Type B pancreatic cell (in vitro differentiated cells): Measurements from ENCODE around the gene ATP5ME. TPM values are rescaled to one million over a fixed set of nuclear protein-coding genes. Genes with fewer than 3 reads are reported as not detected.

Source experiments
- DNase-seq: peaks from one replicate; pipeline ENCODE4 v3.0.0; 2021; ENCODE audit warnings: mixed read lengths; ENCODE audit not compliant: unreplicated experiment; ENCODE audit errors: extremely low spot score
- H3K27ac Mint-ChIP-seq: 2 replicates; pipeline ENCODE4 v1.8.0; 2021; ENCODE audit warnings: mild to moderate bottlenecking, mixed read lengths
- H3K27me3 Mint-ChIP-seq: 2 replicates; pipeline ENCODE4 v1.8.0; 2021; ENCODE audit warnings: mixed read lengths
- H3K36me3 Mint-ChIP-seq: 2 replicates; pipeline ENCODE4 v1.8.0; 2021; ENCODE audit warnings: mixed read lengths
- H3K4me1 Mint-ChIP-seq: one replicate; pipeline ENCODE4 v1.8.0; 2021; ENCODE audit warnings: mixed read lengths; ENCODE audit not compliant: unreplicated experiment
- H3K4me3 Mint-ChIP-seq: 2 replicates; pipeline ENCODE4 v1.8.0; 2021; ENCODE audit warnings: mild to moderate bottlenecking, mixed read lengths
- H3K9me3 Mint-ChIP-seq: 2 replicates; pipeline ENCODE4 v1.8.0; 2021; ENCODE audit warnings: mixed read lengths
- CTCF ChIP-seq: fragments of 200-600 bp; sonication (generic); conservative IDR thresholded peaks from 2 replicates; pipeline ENCODE4 v1.5.0; 2021; ENCODE audit warnings: antibody characterized with exemption, mild to moderate bottlenecking
- total RNA-seq: library from RNA; stranded (reverse); gene quantifications from 2 replicates; pipeline ENCODE4 v1.2.1, GENCODE V29; 2021; ENCODE audit warnings: low replicate concordance

The ATP5ME gene
- total RNA-seq, 1 donor from 2014 or later: 285 TPM

- DNase-seq: no peak
- H3K27ac Mint-ChIP-seq: no peak overlapping the region
- H3K4me3 Mint-ChIP-seq: no peak overlapping the region
- H3K27me3 Mint-ChIP-seq: no peaks in the 10 kb centered on the region
- no peaks in the 10 kb centered on the region for H3K4me1 Mint-ChIP-seq
- TF ChIP-seq CTCF: no peak
- H3K36me3 Mint-ChIP-seq: peaks cover 4% of the 10 kb centered on the region
- no peaks in the 10 kb centered on the region for H3K9me3 Mint-ChIP-seq
Measured at GRCh38 chr4:667545-667925, 6.5 kb downstream of the ATP5ME start.

DNA sequence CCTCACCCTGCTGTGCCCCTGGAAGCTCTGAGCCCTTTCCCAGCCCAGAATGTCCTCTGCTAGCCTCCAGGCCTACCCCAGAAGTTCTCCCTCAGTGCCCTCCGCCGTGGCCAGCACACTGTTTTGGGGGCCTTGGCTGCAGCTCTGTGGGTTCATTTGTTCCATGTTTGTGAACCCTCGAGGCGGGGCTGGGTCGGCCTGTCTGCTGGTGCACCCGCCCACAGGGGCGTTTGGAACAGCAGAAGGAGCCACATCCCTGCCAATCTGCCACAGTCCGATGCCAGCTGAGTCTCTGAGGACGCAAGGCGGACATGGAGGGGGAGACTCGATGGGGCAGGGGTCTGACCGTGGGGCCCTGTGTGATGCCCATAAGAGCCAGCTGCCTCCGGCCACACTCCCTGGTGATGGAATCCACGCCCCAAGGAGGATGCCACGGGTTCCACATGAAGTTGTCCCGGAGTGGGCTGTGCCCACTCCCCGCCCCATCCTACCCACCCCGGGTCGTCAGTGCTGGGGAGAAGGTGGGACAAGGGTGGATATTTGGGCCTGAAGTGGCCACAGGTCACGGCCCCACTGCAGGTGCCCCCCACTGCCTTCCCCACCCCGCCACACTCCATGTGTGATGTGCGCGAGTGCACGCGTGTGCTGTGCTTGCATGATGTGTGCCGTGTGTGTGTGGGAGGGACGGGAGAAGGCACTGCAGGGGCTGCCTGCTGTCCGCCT is 7.1 kb downstream of the ATP5ME start:
- Mint-ChIP-seq H3K9me3 (no peaks in the 10 kb centered on the region), H3K27ac (no peak overlapping the region)
- TF ChIP-seq CTCF: no peak

GRCh38 chr4:666436-666810 is 7.7 kb downstream of the ATP5ME start:
- no peak for TF ChIP-seq CTCF
- Mint-ChIP-seq H3K4me3 (no peak overlapping the region), H3K9me3 (no peaks in the 10 kb centered on the region), H3K27ac (no peak overlapping the region), H3K4me1 (no peaks in the 10 kb centered on the region), H3K36me3 (peaks cover 4% of the 10 kb centered on the region), H3K27me3 (no peaks in the 10 kb centered on the region)
- no peak for DNase-seq

More for the DNA sequence above, 7.1 kb downstream of the ATP5ME start:
- no peaks in the 10 kb centered on the region for H3K4me1 Mint-ChIP-seq
- no peak for DNase-seq
- peaks cover 4% of the 10 kb centered on the region for H3K36me3 Mint-ChIP-seq
- H3K27me3 Mint-ChIP-seq: no peaks in the 10 kb centered on the region
- no peak overlapping the region for H3K4me3 Mint-ChIP-seq

- Mint-ChIP-seq H3K9me3 (no peaks in the 10 kb centered on the region), H3K36me3 (peaks cover 4% of the 10 kb centered on the region), H3K4me3 (no peak overlapping the region), H3K27me3 (no peaks in the 10 kb centered on the region), H3K4me1 (no peaks in the 10 kb centered on the region), H3K27ac (no peak overlapping the region)
- no peak for DNase-seq
- no peak for TF ChIP-seq CTCF
Measured at GRCh38 chr4:665751-666435, 8.2 kb downstream of the ATP5ME start.

- Mint-ChIP-seq H3K4me3 (peak overlapping the region; percentile 11), H3K36me3 (no peaks in the 10 kb centered on the region), H3K27ac (no peak overlapping the region), H3K9me3 (no peaks in the 10 kb centered on the region), H3K27me3 (no peaks in the 10 kb centered on the region), H3K4me1 (no peaks in the 10 kb centered on the region)
- no peak for DNase-seq
- TF ChIP-seq CTCF: no peak
Measured at GRCh38 chr4:665381-665750, 8.7 kb downstream of the ATP5ME start.
